Measurements from ENCODE around the gene CTDSP2.

DNA sequence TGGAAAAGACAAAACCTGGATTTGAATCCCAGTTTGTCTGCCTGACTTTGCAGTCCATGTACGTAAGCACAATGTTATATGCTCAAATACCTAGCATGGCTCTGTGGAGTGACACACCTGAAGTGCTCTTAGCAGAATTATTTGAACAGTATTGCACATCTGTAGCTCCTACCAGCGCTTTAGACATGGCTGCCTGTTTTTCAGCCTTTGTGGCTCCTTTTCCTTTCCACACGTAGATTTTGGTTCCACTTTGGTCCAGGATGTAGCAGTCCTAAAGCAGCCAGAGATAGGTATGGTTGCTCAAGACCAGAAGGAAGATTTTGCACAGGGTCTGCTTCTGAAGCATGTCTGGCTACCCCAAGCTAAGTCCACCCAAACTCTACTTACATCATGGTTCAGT is 37.1 kb downstream of the CTDSP2 start:
- no peak for TF ChIP-seq GATA3 (IDR thresholded peaks at IDR 0.05; ENCODE audit: low read depth, low read length)
- no peak for TF ChIP-seq GATA2 (IDR thresholded peaks at IDR 0.05; ENCODE audit: low read depth, low read length)

Data from SH-SY5Y (cell line).